Heart right ventricle (tissue), 16 donors: ENCODE data around the gene UBXN11. TPM values are rescaled to one million over a fixed set of nuclear protein-coding genes. Genes with fewer than 3 reads are reported as not detected.

Experiments
- ATAC-seq, 8 donors: fragments of 200-7000 bp; cut with Tn5 transposase; one replicate each; pipeline ENCODE4 v1.9.1; 2020; ENCODE audit warnings: mild to moderate bottlenecking in 8 of 8, moderate library complexity in 8 of 8, moderate number of reproducible peaks in 1 of 8
- DNase-seq, 2 donors: peaks; one replicate each; pipeline ENCODE4 v3.0.0-alpha.2; 2020
- H3K27ac ChIP-seq, 10 donors: fragments of 200-600 bp; sonication (generic) in 2 of 10; one replicate each; pipeline versions ENCODE4 v1.5.0 to v1.8.0; 2020 to 2022; ENCODE audit warnings: mild to moderate bottlenecking in 3 of 10
- H3K27me3 ChIP-seq, 7 donors: fragments of 200-600 bp; one replicate each; pipeline ENCODE4 v1.8.0; 2021 to 2022; ENCODE audit warnings: mild to moderate bottlenecking in 2 of 7
- H3K36me3 ChIP-seq, 9 donors: fragments of 200-600 bp; sonication (generic) in 1 of 9; one replicate each; pipeline versions ENCODE4 v1.5.0 to v1.8.0; 2020 to 2022; ENCODE audit warnings: mild to moderate bottlenecking in 2 of 9
- H3K4me1 ChIP-seq, 9 donors: fragments of 200-600 bp; sonication (generic) in 1 of 9; one replicate each; pipeline versions ENCODE4 v1.5.0 to v1.8.0; 2020 to 2022; ENCODE audit warnings: mild to moderate bottlenecking in 4 of 9
- H3K4me3 ChIP-seq, 10 donors: fragments of 200-600 bp; sonication (generic) in 2 of 10; one replicate each; pipeline versions ENCODE4 v1.5.0 to v1.8.0; 2020 to 2022; ENCODE audit warnings: mild to moderate bottlenecking in 7 of 10, moderate library complexity in 2 of 10
- H3K9me3 ChIP-seq, 11 donors: fragments of 200-600 bp in 10 of 11; sonication (generic) in 2 of 11; one replicate each; pipeline versions ENCODE4 v1.5.0 to v1.8.0; 2013 to 2022; ENCODE audit warnings: mild to moderate bottlenecking in 2 of 11, control low read depth in 1 of 11, moderate library complexity in 1 of 11
- CTCF ChIP-seq, 9 donors: fragments of 200-600 bp; sonication (generic) in 2 of 9; IDR thresholded peaks; one replicate each; pipeline versions ENCODE4 v1.5.0 to v1.8.0; 2021 to 2022; ENCODE audit warnings: antibody characterized with exemption in 9 of 9, mild to moderate bottlenecking in 5 of 9, moderate library complexity in 1 of 9
- WGBS, 2 donors: extraction: QIAGEN DNeasy Blood & Tissue Kit; methylation state at CpG; one replicate each; pipeline ENCODE4 v1.1.7; 2013; ENCODE audit warnings: inconsistent platforms in 1 of 2; 5-methylcytosine and 5-hydroxymethylcytosine counted together
- intact Hi-C, 10 donors: fragments of 100-400 bp; cut with DNase I; formaldehyde crosslinking; loops; one replicate each; pipeline versions ENCODE4 v1.11.1 to v1.14.2; 2022
- polyA plus RNA-seq, 2 donors: library from polyadenylated mRNA; stranded (reverse); fragments of 200-250 nt; gene quantifications; one replicate each; pipeline ENCODE4 v1.2.3, GENCODE V29; 2013
- total RNA-seq, 10 donors: library from RNA; stranded (reverse); fragmentation: NEBNext Ultra II Directional in 3 of 10; extraction: Animal tissue kit (Norgen Biotek cat#: 25700) in 3 of 10; gene quantifications; one replicate each; pipeline versions ENCODE4 v1.2.1 to v1.2.4, GENCODE V29; 2021 to 2023
- donor health status: Arrhythmogenic right ventricular cardiomyopathy.
- donor health status: ischemic (EF 13 %, LVEDD 7.1; RV severe dilation, severe dysfunction).
- donor health status: healthy with polysubstance abuse.
- donor health status: DM: no; HTN: yes; CAD: no.
- donor health status: DM: no; HTN: no; CAD: no.
- donor health status: ischemic (EF 25% LVEDD 6.9; RV normal size, moderate dysfunction).
- donor health status: ischemic (EF 25% LVEDD 5.7; RV mildly dilated, moderate dysfunction).
- donor health status: healthy.
- donor health status: DM: yes; HTN: yes; CAD: no.
- donor health status: Ischemic cardiomyopathy.
- donor health status: ischemic (EF 35%, LVEDD 5.7; RV mildly dilated, moderate dysfunction).
- donor health status: nonischemic (EF 11% LVEDD 7.7; RV severe dilation, severe dysfunction).
- donor health status: DM: yes; HTN: yes; CAD: no.
- donor health status: PGD.
- donor health status: ischemic (EF 29% LVEDD 5.4; RV normal size, mild dysfunction).
- donor health status: nonischemic (EF 23%, LVEDD 6.1; RV moderate dilation, normal function).

The UBXN11 gene
- total and polyA plus RNA-seq, 12 donors = 5.4 to 20.2 (median 8.2) TPM

- intact Hi-C loops = loop anchor here in 2 of 10 donors (2.0 to 5.0 kb wide), 2 partner anchors 36 to 38 kb away; no protein-coding TSS in a partner anchor
- TF ChIP-seq CTCF (IDR thresholded peaks at IDR 0.05) = peak; percentile 51 to 85 (median 78)
- Histone ChIP-seq H3K36me3 (peaks cover 0 to 40% (median 0%) of the 10 kb centered on the region in 9 donors), H3K4me1 (peaks cover 3 to 97% (median 55%) of the 10 kb centered on the region in 9 donors), H3K4me3 (peak overlapping the region in 1 of 10 donors; percentile 8), H3K9me3 (no peaks in the 10 kb centered on the region), H3K27me3 (no peaks in the 10 kb centered on the region), H3K27ac (peak overlapping the region in 8 of 10 donors; percentile 33 to 98 (median 60))
- DNase-seq = peak; percentile 68 to 75
- peak in 6 of 8 donors; percentile 21 to 55 (median 43) for ATAC-seq
- 32 to 35% methylated on average over 22 of the region's 22 CpGs for WGBS, 2 donors
Observed at GRCh38 chr1:26284597-26285347, 21.7 kb downstream of the UBXN11 start.

GRCh38 chr1:26283871-26284596 lies 22.4 kb downstream of the UBXN11 start:
- DNase-seq (no peak), ATAC-seq (no peak)
- H3K36me3 ChIP-seq = peaks cover 0 to 40% (median 0%) of the 10 kb centered on the region in 9 donors
- H3K9me3 ChIP-seq = no peaks in the 10 kb centered on the region
- peaks cover 8 to 99% (median 63%) of the 10 kb centered on the region in 9 donors for H3K4me1 ChIP-seq
- TF ChIP-seq CTCF (IDR thresholded peaks at IDR 0.05) = no peak
- H3K27ac ChIP-seq = peak overlapping the region in 8 of 10 donors; percentile 33 to 98 (median 60)
- 94 to 95% methylated on average over 12 of the region's 12 CpGs for WGBS, 2 donors
- H3K27me3 ChIP-seq = no peaks in the 10 kb centered on the region
- H3K4me3 ChIP-seq = peak overlapping the region in 1 of 10 donors; percentile 8
- intact Hi-C loops = loop anchor here in 1 of 10 donors (2.0 kb wide), 1 partner anchor 37 kb away; no protein-coding TSS in a partner anchor

DNA sequence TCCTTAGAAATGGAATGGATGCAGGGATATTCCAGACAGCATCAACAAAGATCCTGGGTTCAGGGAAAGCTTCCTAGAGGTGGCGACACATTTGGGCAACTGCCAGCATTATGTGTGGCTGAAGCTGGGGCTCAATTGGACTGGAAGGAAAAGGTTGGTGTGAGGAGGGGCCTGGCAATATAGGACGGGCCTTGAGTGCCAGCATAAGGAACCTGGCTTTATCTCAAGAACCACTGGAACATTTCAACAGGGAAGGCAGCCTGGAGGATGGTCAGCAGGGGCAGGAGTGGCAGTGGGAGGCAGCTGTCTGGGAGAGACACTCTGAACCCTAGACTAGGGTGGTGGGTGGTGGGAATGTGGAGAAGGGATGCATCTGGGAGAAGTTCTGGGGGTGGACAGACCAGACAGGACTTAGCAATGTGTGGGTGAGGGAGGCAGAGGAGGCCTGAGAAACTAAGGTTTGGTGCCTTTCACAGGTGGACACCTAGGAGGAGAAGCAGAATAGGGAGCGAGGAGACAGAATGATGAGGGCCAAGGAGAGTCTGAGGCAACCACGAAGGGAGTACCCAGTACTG lies 23.1 kb downstream of the UBXN11 start:
- no peaks in the 10 kb centered on the region for H3K9me3 ChIP-seq
- peak overlapping the region in 5 of 10 donors; percentile 64 to 98 (median 69) for H3K27ac ChIP-seq
- H3K4me3 ChIP-seq = no peak overlapping the region
- no peaks in the 10 kb centered on the region for H3K27me3 ChIP-seq
- H3K4me1 ChIP-seq = peaks cover 15 to 99% (median 69%) of the 10 kb centered on the region in 9 donors
- intact Hi-C loops = no loop called here
- no peak for TF ChIP-seq CTCF (IDR thresholded peaks at IDR 0.05)
- peaks cover 0 to 40% (median 0%) of the 10 kb centered on the region in 9 donors for H3K36me3 ChIP-seq
- no peak for ATAC-seq
- DNase-seq = no peak
- WGBS, 2 donors = 68 to 69% methylated on average over 4 of the region's 4 CpGs

DNA sequence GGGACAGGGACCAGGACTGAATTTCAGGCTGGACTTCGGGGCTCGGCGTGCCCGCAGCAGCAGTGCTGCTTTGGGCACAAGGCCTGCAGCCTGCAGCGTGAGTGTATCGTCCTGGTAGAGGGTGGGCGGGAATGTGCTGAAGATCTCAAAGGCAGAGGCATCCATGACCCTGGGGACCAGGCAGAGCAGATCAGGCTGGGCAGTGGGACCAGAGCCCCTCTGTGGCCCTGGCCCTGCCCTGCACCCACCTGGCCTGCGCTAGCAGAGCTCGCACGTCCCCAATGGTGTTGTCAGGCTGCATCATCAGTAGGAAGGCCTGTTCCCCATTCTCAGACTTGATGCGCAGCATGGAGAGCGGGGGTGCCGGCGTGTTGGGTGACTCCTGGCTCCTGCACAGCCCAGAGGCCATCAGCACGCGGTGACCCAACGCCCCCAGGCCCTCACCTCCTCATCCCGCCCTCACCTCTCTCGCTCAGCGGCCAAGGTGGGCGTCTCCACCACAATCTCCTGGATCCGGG lies 24.0 kb downstream of the UBXN11 start:
- H3K4me1 ChIP-seq = peaks cover 17 to 99% (median 72%) of the 10 kb centered on the region in 9 donors
- intact Hi-C loops = no loop called here
- WGBS, 2 donors = 77 to 81% methylated on average over 22 of the region's 22 CpGs

More for the DNA sequence above, 24.0 kb downstream of the UBXN11 start:
- Histone ChIP-seq H3K9me3 (no peaks in the 10 kb centered on the region), H3K27ac (peak overlapping the region in 5 of 10 donors; percentile 19 to 98 (median 41)), H3K36me3 (peaks cover 0 to 44% (median 0%) of the 10 kb centered on the region in 9 donors), H3K27me3 (no peaks in the 10 kb centered on the region), H3K4me3 (peak overlapping the region in 3 of 10 donors; percentile 6 to 70 (median 69))
- TF ChIP-seq CTCF (IDR thresholded peaks at IDR 0.05) = no peak
- no peak for DNase-seq
- no peak for ATAC-seq
